PC-3 (cell line): ENCODE results near the gene LBHD2. TPM values are rescaled to one million over a fixed set of nuclear protein-coding genes. Genes with fewer than 3 reads are reported as not detected.
A peak's percentile ranks its signal among the peaks of the same experiment; 100 is the strongest.

Source experiments
- ATAC-seq: fragments of 200-7000 bp; cut with Tn5 transposase; 2 replicates; pipeline ENCODE4 v1.9.1; 2020; ENCODE audit warnings: mild to moderate bottlenecking, moderate library complexity
- BruUV-seq: library from RNA; stranded (reverse); fragments of 400-500 nt; replicated peaks from 2 replicates; lab custom pipeline; 2021; lab: Mats Ljungman, UMichigan
- CTCF ChIA-PET: fragments of 300-600 bp; sonication (Branson Sonifier 250); formaldehyde crosslinking; loops from one replicate; lab custom pipeline; 2022; ENCODE audit warnings: antibody characterized with exemption; lab: Charles Lee
- POLR2A ChIA-PET: fragments of 300-600 bp; sonication (Branson Sonifier 250); formaldehyde crosslinking; loops from one replicate; lab custom pipeline; 2022; ENCODE audit warnings: antibody characterized with exemption; ENCODE audit not compliant: unreplicated experiment; lab: Charles Lee
- DNase-seq: peaks from one replicate; pipeline ENCODE4 v3.0.0-alpha.2; 2015
- H2AFZ ChIP-seq: fragments of 300-600 bp; sonication (generic); 2 replicates; pipeline ENCODE4 v1.6.0; 2016; ENCODE audit warnings: antibody characterized with exemption, low read length
- H3F3A ChIP-seq: fragments of 300-600 bp; sonication (generic); one replicate; pipeline ENCODE4 v1.6.0; 2017; ENCODE audit warnings: antibody characterized with exemption, low read length, control low read depth, mild to moderate bottlenecking; ENCODE audit not compliant: unreplicated experiment
- H3K27ac ChIP-seq: fragments of 300-600 bp; sonication (generic); 2 replicates; pipeline ENCODE4 v1.5.1; 2016; ENCODE audit warnings: mild to moderate bottlenecking, low read length
- H3K27me3 ChIP-seq: fragments of 300-600 bp; sonication (generic); 2 replicates; pipeline ENCODE4 v1.6.1; 2016; ENCODE audit warnings: low read length, mixed read lengths
- H3K36me3 ChIP-seq: fragments of 300-600 bp; sonication (generic); 2 replicates; pipeline ENCODE4 v1.6.1; 2016; ENCODE audit warnings: low read depth, mixed run types, low read length, mixed read lengths
- H3K4me1 ChIP-seq: fragments of 300-600 bp; sonication (generic); 2 replicates; pipeline ENCODE4 v1.5.1; 2016; ENCODE audit warnings: low read length; ENCODE audit not compliant: insufficient read depth
- H3K4me2 ChIP-seq: fragments of 300-600 bp; sonication (generic); 2 replicates; pipeline ENCODE4 v1.6.0; 2016; ENCODE audit warnings: low read length
- H3K4me3 ChIP-seq: fragments of 300-600 bp; sonication (generic); 2 replicates; pipeline ENCODE4 v1.5.1; 2016; ENCODE audit warnings: mild to moderate bottlenecking, low read length, mixed read lengths
- H3K79me2 ChIP-seq: fragments of 300-600 bp; sonication (generic); 2 replicates; pipeline ENCODE4 v1.6.1; 2017; ENCODE audit warnings: low read length, mixed read lengths
- H3K9ac ChIP-seq: fragments of 300-600 bp; sonication (generic); 2 replicates; pipeline ENCODE4 v1.6.0; 2016; ENCODE audit warnings: mild to moderate bottlenecking, low read length
- H3K9me2 ChIP-seq: fragments of 300-600 bp; sonication (generic); replicated peaks from 2 replicates; pipeline ENCODE4 v1.6.1; 2016; ENCODE audit warnings: mixed run types, low read length, mixed read lengths
- H3K9me3 ChIP-seq: fragments of 300-600 bp; sonication (generic); 2 replicates; pipeline ENCODE4 v1.6.1; 2016; ENCODE audit warnings: low read length, mixed read lengths
- H4K20me1 ChIP-seq: fragments of 300-600 bp; sonication (generic); 2 replicates; pipeline ENCODE4 v1.6.1; 2016; ENCODE audit warnings: low read length, mixed read lengths
- CTCF ChIP-seq: fragments of 300-600 bp; sonication (generic); conservative IDR thresholded peaks from 2 replicates; pipeline ENCODE4 v1.5.1; 2017; ENCODE audit warnings: antibody characterized with exemption, low read depth, mild to moderate bottlenecking, low read length
- EZH2 ChIP-seq: fragments of 300-600 bp; sonication (generic); IDR thresholded peaks from one replicate; pipeline ENCODE4 v1.6.1; 2017; ENCODE audit warnings: antibody characterized with exemption, mild to moderate bottlenecking, low read length; ENCODE audit not compliant: unreplicated experiment
- EZH2phosphoT487 ChIP-seq: fragments of 300-600 bp; sonication (generic); IDR thresholded peaks from 2 replicates; pipeline ENCODE4 v1.6.1; 2018; ENCODE audit warnings: mild to moderate bottlenecking, antibody characterized with exemption, low read length, borderline replicate concordance
- intact Hi-C: fragments of 100-400 bp; cut with micrococcal nuclease; formaldehyde crosslinking; loops from 2 replicates; pipeline ENCODE4 v1.9.0; 2023
- total RNA-seq: library from RNA; depleted of rRNA; stranded (reverse); fragments of >200 nt; gene quantifications from 2 replicates; pipeline ENCODE4 v1.2.3, GENCODE V29; 2014

Gene LBHD2
- total RNA-seq, 1 experiment from 2014 or later = not detected

- intact Hi-C loops = no loop called here
- Histone ChIP-seq H3K79me2 (peaks cover 30% of the 10 kb centered on the region), H3K9me2 (no peaks in the 10 kb centered on the region), H3K9ac (no peak overlapping the region), H2AFZ (no peak overlapping the region), H3F3A (no peaks in the 10 kb centered on the region), H3K4me3 (no peak overlapping the region), H3K4me1 (peaks cover 28% of the 10 kb centered on the region), H3K27ac (no peak overlapping the region), H3K9me3 (no peaks in the 10 kb centered on the region), H3K4me2 (no peak overlapping the region), H3K27me3 (no peaks in the 10 kb centered on the region), H3K36me3 (no peaks in the 10 kb centered on the region), H4K20me1 (0 out of 2 replicates have a peak, but pooled peaks cover 5% of the 10 kb centered on the region)
- ChIA-PET POLR2A (no interaction called here), CTCF (no interaction called here)
- TF ChIP-seq CTCF (no peak), EZH2phosphoT487 (no peak), EZH2 (no peak)
- ATAC-seq (no peak), DNase-seq (no peak)
- BruUV-seq = no TSS peak
Observed at GRCh38 chr14:103121121-103121845, 37.3 kb downstream of the LBHD2 start.

DNA sequence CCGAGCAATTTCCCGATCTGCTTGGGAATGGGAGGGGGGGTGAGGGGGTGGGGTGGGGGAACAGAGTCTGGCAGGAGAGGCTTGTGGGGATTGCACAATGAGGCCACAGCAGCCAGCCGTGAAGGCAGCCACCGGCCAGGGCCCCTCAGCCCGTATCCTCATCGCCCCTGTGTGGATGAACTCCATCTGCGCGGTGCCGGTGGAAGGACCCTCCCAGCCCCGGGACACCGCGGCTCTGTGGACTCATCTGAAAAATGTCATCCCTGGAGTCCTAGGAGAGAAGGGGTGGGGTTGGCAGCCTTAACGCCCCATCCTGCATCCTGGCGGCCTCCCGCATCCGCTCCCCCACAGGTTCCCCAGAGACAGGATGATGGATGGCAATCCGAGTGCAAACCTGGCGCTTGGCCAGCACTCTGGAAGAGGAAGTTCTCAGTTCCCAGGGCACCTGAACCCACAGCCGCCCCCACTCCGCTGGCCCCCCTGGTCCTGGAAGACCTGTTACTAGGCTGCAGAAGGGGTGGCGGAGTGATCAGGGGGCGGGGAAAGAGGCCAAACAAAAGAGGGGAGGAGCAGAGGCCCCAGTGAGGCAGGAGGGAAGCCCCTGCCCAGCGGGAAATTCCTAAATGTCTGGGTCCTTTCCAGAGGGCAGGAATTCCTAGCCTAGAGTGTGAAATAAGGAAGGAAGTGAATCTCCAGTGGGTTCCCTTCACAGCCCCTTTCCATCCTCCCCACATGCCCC is 38.0 kb downstream of the LBHD2 start:
- CTCF ChIA-PET = no interaction called here
- no peaks in the 10 kb centered on the region for H3K9me2 ChIP-seq
- H3K9ac ChIP-seq = no peak overlapping the region
- H3K4me1 ChIP-seq = peaks cover 32% of the 10 kb centered on the region
- H3K4me2 ChIP-seq = peak overlapping the region; percentile 88; the same call in 1 of the 2 replicates
- H3F3A ChIP-seq = no peaks in the 10 kb centered on the region
- H3K27ac ChIP-seq = no peak overlapping the region
- TF ChIP-seq EZH2phosphoT487 = no peak
- TF ChIP-seq CTCF = no peak
- TF ChIP-seq EZH2 = no peak
- H3K36me3 ChIP-seq = no peaks in the 10 kb centered on the region
- no TSS peak for BruUV-seq
- POLR2A ChIA-PET = no interaction called here
- no peak overlapping the region for H2AFZ ChIP-seq
- no peak overlapping the region for H3K4me3 ChIP-seq
- H3K27me3 ChIP-seq = no peaks in the 10 kb centered on the region
- peaks cover 35% of the 10 kb centered on the region for H3K79me2 ChIP-seq
- H4K20me1 ChIP-seq = 0 out of 2 replicates have a peak, but pooled peaks cover 6% of the 10 kb centered on the region
- no peaks in the 10 kb centered on the region for H3K9me3 ChIP-seq
- no peak for ATAC-seq
- peak; percentile 65 for DNase-seq
- intact Hi-C loops = no loop called here
